ENCODE measurements around the gene ZNF697. TPM values are rescaled to one million over a fixed set of nuclear protein-coding genes. Genes with fewer than 3 reads are reported as not detected.

ZNF697 gene
- total and polyA plus RNA-seq, 7 donors = 0.60 to 6.6 (median 2.4) TPM

DNA sequence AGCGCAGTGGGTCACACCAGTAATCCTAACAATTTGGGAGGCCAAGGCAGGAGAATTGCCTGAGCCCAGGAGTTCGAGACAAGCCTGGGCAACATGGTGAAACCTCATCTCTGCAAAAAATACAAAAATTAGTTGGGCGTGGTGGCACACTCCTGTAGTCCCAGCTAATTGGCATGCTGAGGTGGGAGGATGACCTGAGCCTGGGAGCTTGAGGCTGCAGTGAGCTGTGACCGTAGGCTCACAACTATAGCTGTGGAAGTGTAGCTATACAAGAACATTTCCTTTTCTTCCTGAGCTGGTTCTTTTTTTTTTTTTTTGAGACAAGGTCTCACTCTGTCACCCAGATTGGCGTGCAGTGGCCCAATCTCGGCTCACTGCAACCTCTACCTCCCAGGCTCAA is 19.1 kb upstream of the ZNF697 start:
- Histone ChIP-seq H3K9me3 (no peaks in the 10 kb centered on the region), H3K27me3 (no peaks in the 10 kb centered on the region), H3K36me3 (no peaks in the 10 kb centered on the region), H3K27ac (no peak overlapping the region), H3K4me1 (no peaks in the 10 kb centered on the region), H3K4me3 (no peak overlapping the region)
- TF ChIP-seq POLR2AphosphoS5 (IDR thresholded peaks at IDR 0.05) (no peak), EP300 (IDR thresholded peaks at IDR 0.05) (no peak), POLR2A (IDR thresholded peaks at IDR 0.05) (no peak)
- TF ChIP-seq, protein P1, sequence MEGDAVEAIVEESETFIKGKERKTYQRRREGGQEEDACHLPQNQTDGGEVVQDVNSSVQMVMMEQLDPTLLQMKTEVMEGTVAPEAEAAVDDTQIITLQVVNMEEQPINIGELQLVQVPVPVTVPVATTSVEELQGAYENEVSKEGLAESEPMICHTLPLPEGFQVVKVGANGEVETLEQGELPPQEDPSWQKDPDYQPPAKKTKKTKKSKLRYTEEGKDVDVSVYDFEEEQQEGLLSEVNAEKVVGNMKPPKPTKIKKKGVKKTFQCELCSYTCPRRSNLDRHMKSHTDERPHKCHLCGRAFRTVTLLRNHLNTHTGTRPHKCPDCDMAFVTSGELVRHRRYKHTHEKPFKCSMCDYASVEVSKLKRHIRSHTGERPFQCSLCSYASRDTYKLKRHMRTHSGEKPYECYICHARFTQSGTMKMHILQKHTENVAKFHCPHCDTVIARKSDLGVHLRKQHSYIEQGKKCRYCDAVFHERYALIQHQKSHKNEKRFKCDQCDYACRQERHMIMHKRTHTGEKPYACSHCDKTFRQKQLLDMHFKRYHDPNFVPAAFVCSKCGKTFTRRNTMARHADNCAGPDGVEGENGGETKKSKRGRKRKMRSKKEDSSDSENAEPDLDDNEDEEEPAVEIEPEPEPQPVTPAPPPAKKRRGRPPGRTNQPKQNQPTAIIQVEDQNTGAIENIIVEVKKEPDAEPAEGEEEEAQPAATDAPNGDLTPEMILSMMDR (IDR thresholded peaks at IDR 0.05) = no peak
- no peak for DNase-seq
- intact Hi-C loops (cut with DNase I) = no loop called here
- 94% methylated on average over 6 of the region's 6 CpGs for WGBS, 2 donors

DNA sequence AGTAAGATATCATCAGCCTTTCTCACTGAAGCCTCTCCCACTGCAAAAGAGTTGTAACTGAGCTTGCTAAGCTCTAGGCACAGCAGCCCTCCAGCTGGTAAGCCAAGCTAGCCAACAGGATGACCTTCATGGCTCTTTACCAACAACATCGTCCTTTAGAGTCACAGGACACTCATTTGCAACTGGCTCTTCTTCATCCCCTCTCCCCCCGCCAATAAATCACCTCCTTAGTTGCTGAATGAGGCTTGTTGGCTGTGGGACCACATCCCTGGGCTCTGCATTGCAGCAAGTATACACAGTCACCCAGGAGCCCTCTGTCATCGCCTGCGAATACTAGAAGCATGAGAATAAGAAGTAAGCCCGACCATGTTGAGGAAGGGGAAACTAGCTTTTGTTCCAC is 16.0 kb upstream of the ZNF697 start:
- no peak for DNase-seq
- intact Hi-C loops (cut with DNase I) = no loop called here
- peaks cover 0 to 6% (median 1%) of the 10 kb centered on the region in 4 donors for H3K4me1 ChIP-seq
- H3K36me3 ChIP-seq = no peaks in the 10 kb centered on the region
- no peaks in the 10 kb centered on the region for H3K9me3 ChIP-seq
- WGBS, 2 donors = 81 to 91% methylated on average over 5 of the region's 5 CpGs
- TF ChIP-seq, protein P1 (IDR thresholded peaks at IDR 0.05) = no peak
- H3K4me3 ChIP-seq = no peak overlapping the region
- no peak overlapping the region for H3K27ac ChIP-seq
- H3K27me3 ChIP-seq = no peaks in the 10 kb centered on the region

DNA sequence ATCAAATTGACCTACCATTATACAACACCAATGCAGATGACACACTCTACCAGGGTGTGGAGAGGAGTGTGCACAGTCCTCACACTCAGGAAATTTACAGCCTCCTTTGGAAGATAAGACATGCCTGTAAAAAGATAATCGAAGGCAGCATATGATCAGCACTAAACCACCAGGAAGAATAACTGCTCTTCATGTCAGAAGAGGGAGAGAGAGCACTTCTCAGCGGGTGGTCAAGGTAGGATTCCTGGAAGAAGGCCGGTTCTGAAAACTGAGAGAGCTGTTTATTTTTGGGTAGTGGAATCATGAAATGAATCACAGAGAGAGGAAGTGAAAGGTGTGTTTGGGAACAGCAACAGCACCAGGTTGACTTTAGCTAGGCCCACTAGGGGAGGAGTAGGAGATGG is 14.0 kb upstream of the ZNF697 start:
- no peak for DNase-seq
- TF ChIP-seq, protein P1 (IDR thresholded peaks at IDR 0.05) = no peak
- TF ChIP-seq EP300 (IDR thresholded peaks at IDR 0.05) = no peak
- TF ChIP-seq POLR2AphosphoS5 (IDR thresholded peaks at IDR 0.05) = no peak
- no peak for TF ChIP-seq POLR2A (IDR thresholded peaks at IDR 0.05)
- WGBS, 2 donors = 14 to 60% methylated on average over 3 of the region's 3 CpGs
- Histone ChIP-seq H3K4me3 (no peak overlapping the region), H3K27me3 (no peaks in the 10 kb centered on the region), H3K27ac (no peak overlapping the region), H3K36me3 (no peaks in the 10 kb centered on the region), H3K9me3 (no peaks in the 10 kb centered on the region), H3K4me1 (peaks cover 0 to 6% (median 1%) of the 10 kb centered on the region in 4 donors)
- intact Hi-C loops (cut with DNase I) = no loop called here

DNA sequence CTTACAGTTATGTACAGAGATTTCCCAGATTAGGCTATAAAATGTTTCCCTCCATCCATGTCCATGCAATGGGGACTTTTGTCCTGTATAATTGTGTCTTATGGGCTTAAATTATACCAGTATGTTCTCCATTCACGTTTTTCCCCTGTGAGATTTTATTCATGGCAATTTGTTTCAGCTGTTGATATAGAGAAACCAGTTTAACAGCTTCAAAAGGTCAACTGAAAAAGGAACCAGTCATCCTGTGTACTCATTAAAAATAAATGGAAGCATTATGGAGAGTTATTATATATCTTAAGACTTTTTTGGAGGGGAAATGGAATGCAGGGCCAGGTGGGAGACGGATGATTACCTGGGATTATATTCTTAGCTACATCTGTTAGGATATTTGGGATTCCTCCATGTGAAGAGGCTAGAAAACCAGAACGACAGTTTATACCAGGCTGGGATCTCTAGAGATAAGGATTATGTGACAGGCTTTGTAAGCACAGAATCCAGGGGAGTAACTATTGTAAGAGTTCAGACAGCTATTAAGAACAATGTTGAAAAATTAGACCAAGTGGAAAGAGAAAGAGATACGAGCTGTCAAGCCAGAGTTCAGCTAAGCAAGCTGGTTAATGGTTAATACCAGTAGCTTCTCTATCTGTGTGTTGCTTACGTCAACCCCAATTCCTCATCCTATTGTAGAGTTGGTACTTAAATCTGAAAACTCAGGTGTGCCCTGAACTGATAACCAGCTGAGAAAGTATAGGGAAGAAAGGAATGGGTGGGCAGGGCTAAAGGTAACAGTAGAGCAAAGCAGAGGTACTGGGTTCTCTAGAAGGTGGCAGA is 12.4 kb upstream of the ZNF697 start:
- DNase-seq = no peak
- H3K27ac ChIP-seq = no peak overlapping the region

DNA sequence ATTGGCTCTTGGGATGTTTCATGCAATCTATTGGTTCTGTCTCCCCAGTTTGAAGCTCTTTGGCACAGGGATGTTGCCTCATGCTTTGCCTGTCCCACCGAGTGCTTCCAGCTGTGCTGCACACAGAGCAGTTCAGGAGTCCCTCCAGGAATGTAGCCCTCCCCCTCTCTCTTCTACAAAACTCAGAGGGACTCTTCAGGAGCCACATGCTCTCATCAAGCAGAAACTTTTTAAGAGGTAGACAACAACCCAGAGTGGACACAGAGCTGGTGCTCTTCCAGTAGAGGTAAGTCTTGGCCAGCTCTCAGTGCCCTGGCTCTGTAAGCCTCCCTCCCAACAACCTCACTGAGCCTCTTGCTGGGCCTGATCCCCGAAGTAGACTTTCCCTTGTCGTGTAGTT is 11.6 kb upstream of the ZNF697 start:
- H3K9me3 ChIP-seq = no peaks in the 10 kb centered on the region
- intact Hi-C loops (cut with DNase I) = no loop called here
- H3K27me3 ChIP-seq = no peaks in the 10 kb centered on the region
- peaks cover 0 to 6% (median 1%) of the 10 kb centered on the region in 4 donors for H3K4me1 ChIP-seq
- 27 to 51% methylated on average over 3 of the region's 3 CpGs for WGBS, 2 donors
- H3K27ac ChIP-seq = no peak overlapping the region
- DNase-seq = peak; percentile 83
- no peaks in the 10 kb centered on the region for H3K36me3 ChIP-seq
- no peak for TF ChIP-seq POLR2A (IDR thresholded peaks at IDR 0.05)
- peak in 2 of 4 donors; percentile 18 to 44 for TF ChIP-seq POLR2AphosphoS5 (IDR thresholded peaks at IDR 0.05)
- H3K4me3 ChIP-seq = no peak overlapping the region

More for the DNA sequence above, 12.4 kb upstream of the ZNF697 start:
- TF ChIP-seq POLR2AphosphoS5 (IDR thresholded peaks at IDR 0.05) = no peak
- intact Hi-C loops (cut with DNase I) = no loop called here
- Histone ChIP-seq H3K36me3 (no peaks in the 10 kb centered on the region), H3K27me3 (no peaks in the 10 kb centered on the region), H3K4me1 (peaks cover 0 to 6% (median 1%) of the 10 kb centered on the region in 4 donors), H3K4me3 (no peak overlapping the region), H3K9me3 (no peaks in the 10 kb centered on the region)
- 19 to 62% methylated on average over 5 of the region's 5 CpGs for WGBS, 2 donors
